H1 (cell line): ENCODE results near the gene SIGLEC6. TPM values are rescaled to one million over a fixed set of nuclear protein-coding genes. Genes with fewer than 3 reads are reported as not detected.

Experiments
- FOSL1 ChIP-seq: IDR thresholded peaks from 2 replicates; pipeline ENCODE4 v1.6.1; 2011; ENCODE audit warnings: mild to moderate bottlenecking, low read depth, low read length, moderate library complexity; ENCODE audit not compliant: insufficient read depth
- GTF2F1 ChIP-seq: IDR thresholded peaks from 2 replicates; pipeline ENCODE4 v1.6.1; 2012; ENCODE audit warnings: low read depth, low read length, improper control_type of control experiment, borderline replicate concordance
- POLR2A ChIP-seq, 2 experiments: IDR thresholded peaks; 1 replicate in 1 of 2; 2 replicates in 1 of 2; pipeline ENCODE4 v1.6.1; 2011; ENCODE audit warnings: low read depth in 2 of 2, low read length in 2 of 2, mild to moderate bottlenecking in 2 of 2; ENCODE audit errors: control extremely low read depth in 1 of 2
- TCF12 ChIP-seq: IDR thresholded peaks from 2 replicates; pipeline ENCODE4 v1.6.1; 2011; ENCODE audit warnings: low read depth, mild to moderate bottlenecking, low read length
- polyA plus RNA-seq, 7 experiments: library from polyadenylated mRNA; depleted of rRNA in 3 of 7; stranded (reverse) in 5 of 7; unstranded in 2 of 7; fragments of >200 nt in 5 of 7; fragments of 200-250 nt in 2 of 7; gene quantifications; 1 replicate in 5 of 7; 2 replicates in 1 of 7; 4 replicates in 1 of 7; pipeline versions ENCODE4 v1.2.1 to v1.2.3, GENCODE V29; 2011 to 2013; ENCODE audit warnings: missing spikeins in 2 of 7, mixed read lengths in 2 of 7
- total RNA-seq: library from RNA; stranded (reverse); fragmentation: NEBNext Ultra II Directional; extraction: Animal tissue kit (Norgen Biotek cat#: 25700); gene quantifications from 2 replicates; pipeline ENCODE4 v1.2.1, GENCODE V29; 2021

Gene SIGLEC6
- total and polyA plus RNA-seq, 2 of the 8 experiments (the other 6 are each of a cell fraction or from before 2014, with no cell fraction given), result 0.05 TPM; not detected in 1

DNA sequence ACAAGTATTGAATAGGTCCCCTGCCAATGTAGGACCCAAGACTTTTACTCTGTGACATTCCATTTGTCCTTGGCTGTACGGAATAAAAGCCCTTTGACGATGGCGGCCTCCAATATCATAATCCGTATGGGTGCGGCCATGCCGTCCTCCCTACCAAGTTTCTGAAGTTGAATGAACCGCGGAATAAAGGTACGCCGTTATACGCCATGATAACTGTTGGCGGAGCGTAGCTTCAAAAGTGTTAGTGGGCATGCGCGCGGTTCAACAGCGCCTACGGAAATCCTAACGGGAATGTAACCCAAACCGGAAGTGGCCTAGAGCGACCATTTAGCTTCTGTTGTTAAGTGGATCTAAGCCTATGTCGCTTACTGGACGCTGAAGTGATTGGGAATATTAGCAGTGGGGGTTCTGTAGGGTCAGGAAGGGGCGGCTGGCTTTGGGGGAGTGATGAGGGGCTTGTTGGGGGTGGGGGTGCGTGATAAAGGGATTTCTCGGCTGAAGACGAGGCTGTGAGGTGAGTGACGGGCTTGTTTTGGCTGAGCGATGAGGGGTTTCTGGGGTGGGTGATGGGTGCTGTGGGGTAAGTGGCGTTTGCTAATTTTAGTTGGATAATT is 39.6 kb upstream of the SIGLEC6 start, which contains the start of gene ZNF175 (continued):
- TF ChIP-seq TCF12, result no peak
- no peak for TF ChIP-seq GTF2F1
- peak in 1 of 2 experiments; percentile 53; a peak in 1 of 3 replicates for TF ChIP-seq POLR2A (IDR thresholded peaks at IDR 0.05; ENCODE audit: control extremely low read depth in 1 of 2, low read depth in 2 of 2, low read length in 2 of 2)
- no peak for TF ChIP-seq FOSL1
- TF ChIP-seq, all 59 proteins: peak for 11
